Naive thymus-derived CD4-positive, alpha-beta T cell (primary cell): ENCODE data around the gene RNF4. TPM values are rescaled to one million over a fixed set of nuclear protein-coding genes. Genes with fewer than 3 reads are reported as not detected.
A peak's percentile ranks its signal among the peaks of the same experiment; 100 is the strongest.

Experiments used
- ATAC-seq: fragments of 150-1000 bp; cut with Tn5 transposase; 2 replicates; pipeline ENCODE4 v1.10.0; 2021; ENCODE audit warnings: mild to moderate bottlenecking, moderate library complexity
- CTCF ChIA-PET: fragments of 350-600 bp; sonication (Branson Sonifier 250); formaldehyde crosslinking; loops from one replicate; lab custom pipeline; 2021; ENCODE audit warnings: antibody characterized with exemption; lab: Charles Lee
- POLR2A ChIA-PET: fragments of 350-600 bp; sonication (Branson Sonifier 250); formaldehyde crosslinking; loops from one replicate; lab custom pipeline; 2021; ENCODE audit warnings: antibody characterized with exemption, inconsistent platforms; lab: Charles Lee
- DNase-seq, 9 donors: peaks; one replicate each; pipeline versions ENCODE4 v3.0.0 to v3.0.0-alpha.2; 2020 to 2022; ENCODE audit warnings: mixed read lengths in 1 of 9
- H3K27ac ChIP-seq: one replicate; pipeline ENCODE4 v1.7.0; 2013; ENCODE audit warnings: mild to moderate bottlenecking, low read depth, low read length, moderate library complexity
- H3K27me3 ChIP-seq, 2 donors: one replicate each; pipeline ENCODE4 v1.7.0; 2013; ENCODE audit warnings: low read length in 2 of 2, mild to moderate bottlenecking in 2 of 2, moderate library complexity in 2 of 2; ENCODE audit not compliant: control insufficient read depth in 2 of 2, insufficient read depth in 2 of 2
- H3K36me3 ChIP-seq, 3 experiments: 1 replicate in 2 of 3; 2 replicates in 1 of 3; pipeline ENCODE4 v1.7.0; 2013; ENCODE audit warnings: low read length in 3 of 3, mild to moderate bottlenecking in 3 of 3, moderate library complexity in 1 of 3; ENCODE audit not compliant: insufficient read depth in 3 of 3, control insufficient read depth in 2 of 3
- H3K4me1 ChIP-seq, 2 donors: one replicate each; pipeline ENCODE4 v1.7.0; 2013; ENCODE audit warnings: low read length in 2 of 2, mild to moderate bottlenecking in 2 of 2, moderate library complexity in 1 of 2; ENCODE audit not compliant: control insufficient read depth in 2 of 2, insufficient read depth in 2 of 2
- H3K4me3 ChIP-seq: 2 replicates; pipeline ENCODE4 v1.7.0; 2013; ENCODE audit warnings: mild to moderate bottlenecking, low read length
- H3K9me3 ChIP-seq, 3 experiments: 1 replicate in 2 of 3; 2 replicates in 1 of 3; pipeline ENCODE4 v1.7.0; 2013; ENCODE audit warnings: low read length in 3 of 3; ENCODE audit not compliant: control insufficient read depth in 2 of 3
- H3K27ac Mint-ChIP-seq, 9 donors: one replicate each; pipeline ENCODE4 v1.8.0; 2020 to 2022; ENCODE audit warnings: mixed read lengths in 9 of 9, mild to moderate bottlenecking in 8 of 9, moderate library complexity in 5 of 9, inconsistent platforms in 2 of 9
- H3K27me3 Mint-ChIP-seq, 5 donors: one replicate each; pipeline ENCODE4 v1.8.0; 2021 to 2022; ENCODE audit warnings: mixed read lengths in 5 of 5, mild to moderate bottlenecking in 1 of 5
- H3K36me3 Mint-ChIP-seq, 5 donors: one replicate each; pipeline ENCODE4 v1.8.0; 2020 to 2022; ENCODE audit warnings: mixed read lengths in 5 of 5, mild to moderate bottlenecking in 3 of 5, inconsistent platforms in 1 of 5
- H3K4me1 Mint-ChIP-seq, 7 donors: one replicate each; pipeline ENCODE4 v1.8.0; 2020 to 2022; ENCODE audit warnings: mixed read lengths in 7 of 7, mild to moderate bottlenecking in 3 of 7, inconsistent platforms in 1 of 7
- H3K4me3 Mint-ChIP-seq, 10 donors: one replicate each; pipeline ENCODE4 v1.8.0; 2020 to 2022; ENCODE audit warnings: mild to moderate bottlenecking in 10 of 10, mixed read lengths in 10 of 10, moderate library complexity in 6 of 10, inconsistent platforms in 2 of 10
- H3K9me3 Mint-ChIP-seq, 11 donors: one replicate each; pipeline ENCODE4 v1.8.0; 2020 to 2022; ENCODE audit warnings: mixed read lengths in 11 of 11, mild to moderate bottlenecking in 4 of 11, inconsistent platforms in 1 of 11, moderate library complexity in 1 of 11
- intact Hi-C, 2 donors: fragments of 100-400 bp; cut with micrococcal nuclease; formaldehyde crosslinking; loops; one replicate each; pipeline ENCODE4 v1.15.1; 2023
- polyA plus RNA-seq, 2 donors: library from polyadenylated mRNA; unstranded; fragments of 300-500 nt; fragmentation: Illumina TruSeq; gene quantifications; one replicate each; pipeline ENCODE4 v1.2.3, GENCODE V29; 2021
- total RNA-seq, 6 experiments: library from RNA in 5 of 6; stranded (reverse) in 5 of 6; gene quantifications; 1 replicate in 5 of 6; 2 replicates in 1 of 6; pipeline ENCODE4 v1.2.3 and lab custom pipeline; 2021 to 2026

Gene RNF4
- total and polyA plus RNA-seq, 7 experiments from 2014 or later = 69.4 to 101 (median 91.8) TPM

DNA sequence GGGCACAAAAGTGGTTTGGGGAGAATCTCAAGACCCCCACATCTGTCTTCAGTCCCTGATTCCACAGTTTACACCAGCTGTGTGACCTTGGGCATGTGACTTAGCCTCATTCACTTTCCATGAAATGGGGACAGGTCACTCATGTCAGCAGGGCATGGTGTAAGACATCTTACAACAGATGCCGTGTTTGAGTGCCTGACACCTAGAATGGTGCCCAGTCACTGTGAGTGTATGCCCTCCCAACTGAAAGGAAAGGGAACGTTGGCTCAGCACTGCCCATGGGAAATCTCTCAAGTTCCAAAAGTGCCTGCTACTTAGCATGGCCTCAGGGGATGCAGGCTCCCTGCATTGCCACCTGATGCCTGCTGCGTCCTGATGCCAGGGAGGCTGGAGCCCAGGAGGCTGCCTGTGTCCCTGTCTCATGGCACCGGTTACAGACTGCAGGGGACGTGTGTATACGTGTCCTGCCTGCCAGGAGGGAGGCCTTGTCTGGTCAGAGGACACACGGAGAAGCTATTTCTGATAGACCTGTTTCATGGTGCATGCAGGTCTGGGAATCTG lies 32.2 kb downstream of the RNF4 start:
- POLR2A ChIA-PET = no interaction called here
- intact Hi-C loops = loop anchor here in 1 of 2 donors (5.0 kb wide), 1 partner anchor 34 kb away; the partner anchor contains the start of gene RNF4
- no peaks in the 10 kb centered on the region for H3K4me1 ChIP-seq
- H3K4me3 Mint-ChIP-seq = no peak overlapping the region
- DNase-seq (no peak), ATAC-seq (no peak)
- H3K27me3 Mint-ChIP-seq = no peaks in the 10 kb centered on the region
- CTCF ChIA-PET = no interaction called here
- H3K27ac ChIP-seq = no peak overlapping the region
- H3K27ac Mint-ChIP-seq = peak overlapping the region in 4 of 9 donors; percentile 19 to 74 (median 52)
- H3K36me3 Mint-ChIP-seq = peaks cover 3 to 38% (median 18%) of the 10 kb centered on the region in 5 donors
- H3K9me3 ChIP-seq = no peaks in the 10 kb centered on the region
- peaks cover 0 to 1% (median 0%) of the 10 kb centered on the region in 11 donors for H3K9me3 Mint-ChIP-seq
- H3K36me3 ChIP-seq = peaks cover 20 to 82% (median 22%) of the 10 kb centered on the region in 3 experiments
- H3K4me3 ChIP-seq = no peak overlapping the region
- no peaks in the 10 kb centered on the region for H3K27me3 ChIP-seq
- H3K4me1 Mint-ChIP-seq = peaks cover 4 to 13% (median 5%) of the 10 kb centered on the region in 7 donors

DNA sequence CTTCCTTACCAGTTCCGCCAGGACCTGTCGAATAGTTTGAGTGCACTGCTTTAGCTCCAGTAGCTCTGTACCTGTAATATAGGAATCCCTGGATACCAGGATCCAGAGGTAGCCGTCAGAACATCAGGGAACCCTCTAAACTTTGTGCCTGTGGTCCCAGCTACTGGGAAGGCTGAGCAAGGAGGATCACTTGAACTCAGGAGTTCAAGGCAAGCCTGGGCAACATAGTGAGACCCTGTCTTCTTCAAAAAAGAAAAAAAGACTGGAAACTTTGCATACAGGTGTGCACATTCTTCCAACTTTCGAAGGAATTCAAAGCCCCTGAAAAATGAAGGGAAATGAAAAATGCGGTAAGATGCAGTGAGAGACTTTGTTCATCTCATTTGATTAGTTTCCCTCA lies 34.9 kb downstream of the RNF4 start:
- H3K27me3 Mint-ChIP-seq = no peaks in the 10 kb centered on the region
- Histone ChIP-seq H3K36me3 (peaks cover 7 to 77% (median 8%) of the 10 kb centered on the region in 3 experiments), H3K27ac (no peak overlapping the region), H3K4me3 (no peak overlapping the region), H3K27me3 (no peaks in the 10 kb centered on the region), H3K9me3 (no peaks in the 10 kb centered on the region), H3K4me1 (no peaks in the 10 kb centered on the region)
- ChIA-PET POLR2A (interaction anchor here (0.8 kb wide), 1 partner anchor 35 kb away, joined by 3 read pairs; the partner anchor contains the start of gene RNF4), CTCF (no interaction called here)
- DNase-seq (no peak), ATAC-seq (no peak)
- peaks cover 0 to 23% (median 10%) of the 10 kb centered on the region in 7 donors for H3K4me1 Mint-ChIP-seq
- peaks cover 0 to 1% (median 0%) of the 10 kb centered on the region in 11 donors for H3K9me3 Mint-ChIP-seq
- intact Hi-C loops = loop anchor here in 1 of 2 donors (5.0 kb wide), 1 partner anchor 37 kb away; the partner anchor contains the start of gene RNF4
- H3K27ac Mint-ChIP-seq = peak overlapping the region in 3 of 9 donors; percentile 10 to 67 (median 62)
- peaks cover 3 to 36% (median 13%) of the 10 kb centered on the region in 5 donors for H3K36me3 Mint-ChIP-seq
- no peak overlapping the region for H3K4me3 Mint-ChIP-seq

DNA sequence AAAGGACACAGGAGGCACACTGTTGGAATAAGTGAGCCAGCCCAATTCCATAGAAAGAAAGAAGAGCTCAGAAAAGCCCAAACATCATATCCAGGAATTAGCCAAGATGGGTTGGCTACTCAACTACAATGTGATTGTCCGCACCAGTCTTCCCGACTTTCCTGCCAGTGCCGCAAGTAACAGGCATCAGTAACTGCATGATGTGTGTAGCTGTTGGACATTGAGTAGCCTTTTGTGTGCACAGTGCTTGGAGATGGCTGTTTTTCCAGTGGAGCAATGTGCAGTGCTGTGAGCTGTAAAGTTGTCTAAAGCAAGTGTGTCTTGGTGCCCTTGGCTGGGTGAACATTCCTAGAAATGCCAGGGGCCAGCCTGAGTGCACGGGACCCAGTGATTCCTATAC lies 38.4 kb downstream of the RNF4 start:
- Histone ChIP-seq H3K27me3 (no peaks in the 10 kb centered on the region), H3K27ac (no peak overlapping the region), H3K9me3 (no peaks in the 10 kb centered on the region), H3K36me3 (peaks cover 0 to 71% (median 14%) of the 10 kb centered on the region in 3 experiments), H3K4me1 (peaks cover 0 to 13% of the 10 kb centered on the region in 2 donors), H3K4me3 (no peak overlapping the region)
- Mint-ChIP-seq H3K36me3 (peaks cover 0 to 33% (median 6%) of the 10 kb centered on the region in 5 donors), H3K4me1 (peaks cover 0 to 19% (median 7%) of the 10 kb centered on the region in 7 donors), H3K27me3 (no peaks in the 10 kb centered on the region), H3K9me3 (no peaks in the 10 kb centered on the region), H3K4me3 (no peak overlapping the region), H3K27ac (peak overlapping the region in 2 of 9 donors; percentile 28 to 82)
- no peak for ATAC-seq
- intact Hi-C loops = no loop called here
- CTCF ChIA-PET = no interaction called here
- DNase-seq = no peak
- POLR2A ChIA-PET = interaction anchor here (0.6 kb wide), 1 partner anchor 19 kb away, joined by 4 read pairs; no protein-coding TSS in a partner anchor

DNA sequence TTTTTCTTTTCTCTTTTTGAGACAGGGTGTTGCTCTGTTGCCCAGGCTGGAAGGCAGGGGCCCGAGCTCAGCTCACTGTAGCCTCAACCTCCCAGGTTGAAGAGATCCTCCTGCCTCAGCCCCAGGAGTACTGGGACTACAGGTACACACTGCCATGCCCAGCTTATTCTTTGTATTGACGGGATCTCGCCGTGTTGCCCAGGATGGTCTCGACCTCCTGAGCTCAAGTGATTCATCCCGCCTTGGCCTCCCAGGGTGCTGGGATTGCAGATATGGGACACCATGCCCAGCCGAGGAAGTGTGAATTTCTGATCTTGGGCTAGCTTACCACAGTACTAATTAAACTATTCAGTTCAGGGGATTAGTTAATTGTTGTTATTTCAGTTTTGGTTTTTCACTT lies 38.9 kb downstream of the RNF4 start:
- POLR2A ChIA-PET = interaction anchor here (0.6 to 0.8 kb wide), 4 partner anchors 12 to 874 kb away, joined by 3 to 4 read pairs (median 4); no protein-coding TSS in a partner anchor
- H3K9me3 Mint-ChIP-seq = no peaks in the 10 kb centered on the region
- no peak overlapping the region for H3K27ac Mint-ChIP-seq

DNA sequence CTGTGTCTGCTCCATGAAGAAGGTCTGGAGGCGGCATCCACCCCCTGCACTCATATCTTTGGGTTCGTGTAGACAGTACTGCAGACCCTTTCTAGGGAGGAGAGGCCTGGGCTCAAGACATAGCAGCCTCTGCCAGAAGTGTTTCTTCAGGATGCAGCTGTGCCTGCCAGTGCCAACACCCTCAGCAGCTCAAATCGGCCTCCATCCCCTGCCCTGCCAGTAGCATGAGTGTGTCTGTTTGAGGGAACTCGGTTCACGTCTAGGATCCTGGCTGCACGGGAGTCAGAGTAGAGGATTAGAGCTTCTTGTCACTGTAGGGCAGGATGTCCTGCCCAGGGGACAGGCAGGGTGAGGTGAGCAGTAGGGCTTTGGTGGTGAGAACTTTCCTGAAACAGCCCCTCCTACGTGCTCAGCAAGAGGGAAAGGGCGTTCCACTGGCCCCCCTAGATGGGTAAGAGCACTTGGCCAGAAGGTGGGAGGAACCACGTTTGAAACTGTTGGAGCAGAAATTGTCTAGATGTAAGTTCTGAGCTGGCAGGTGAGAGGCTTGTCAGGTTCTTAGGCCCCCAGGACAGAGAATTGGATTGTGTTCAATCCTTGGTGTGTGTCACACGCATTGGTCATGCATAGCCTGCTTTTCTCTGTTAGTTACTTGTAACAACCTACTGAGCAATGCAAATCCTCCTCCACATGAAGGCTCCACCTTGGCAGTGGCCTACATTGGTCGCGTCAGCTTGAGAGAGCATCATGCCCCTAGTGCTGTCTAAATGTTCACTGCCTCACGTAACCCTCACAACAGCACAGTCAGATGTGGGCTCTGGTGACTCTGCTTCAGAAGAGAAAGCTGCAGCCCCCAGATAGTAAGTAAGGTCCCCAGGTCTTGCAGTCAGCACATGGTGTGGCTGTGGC lies 41.7 kb downstream of the RNF4 start:
- Histone ChIP-seq H3K27ac (no peak overlapping the region), H3K36me3 (peaks cover 11 to 84% (median 25%) of the 10 kb centered on the region in 3 experiments), H3K4me3 (no peak overlapping the region), H3K9me3 (no peaks in the 10 kb centered on the region), H3K27me3 (no peaks in the 10 kb centered on the region), H3K4me1 (peaks cover 0 to 13% of the 10 kb centered on the region in 2 donors)
- no peaks in the 10 kb centered on the region for H3K9me3 Mint-ChIP-seq
- peak overlapping the region in 6 of 9 donors; percentile 14 to 75 (median 40) for H3K27ac Mint-ChIP-seq
- no peak overlapping the region for H3K4me3 Mint-ChIP-seq
- ChIA-PET POLR2A (no interaction called here), CTCF (no interaction called here)
- ATAC-seq (no peak), DNase-seq (no peak)
- intact Hi-C loops = no loop called here
- peaks cover 0 to 15% (median 5%) of the 10 kb centered on the region in 7 donors for H3K4me1 Mint-ChIP-seq
- H3K36me3 Mint-ChIP-seq = peaks cover 3 to 44% (median 12%) of the 10 kb centered on the region in 5 donors
- H3K27me3 Mint-ChIP-seq = no peaks in the 10 kb centered on the region

More for the DNA sequence above, 38.9 kb downstream of the RNF4 start:
- peaks cover 0 to 33% (median 6%) of the 10 kb centered on the region in 5 donors for H3K36me3 Mint-ChIP-seq
- CTCF ChIA-PET = no interaction called here
- H3K4me1 Mint-ChIP-seq = peaks cover 0 to 19% (median 7%) of the 10 kb centered on the region in 7 donors
- H3K27me3 Mint-ChIP-seq = no peaks in the 10 kb centered on the region
- Histone ChIP-seq H3K27ac (no peak overlapping the region), H3K9me3 (no peaks in the 10 kb centered on the region), H3K4me3 (no peak overlapping the region), H3K27me3 (no peaks in the 10 kb centered on the region), H3K36me3 (peaks cover 4 to 74% (median 17%) of the 10 kb centered on the region in 3 experiments), H3K4me1 (peaks cover 0 to 13% of the 10 kb centered on the region in 2 donors)
- H3K4me3 Mint-ChIP-seq = no peak overlapping the region
- DNase-seq (no peak), ATAC-seq (no peak)
- intact Hi-C loops = no loop called here

DNA sequence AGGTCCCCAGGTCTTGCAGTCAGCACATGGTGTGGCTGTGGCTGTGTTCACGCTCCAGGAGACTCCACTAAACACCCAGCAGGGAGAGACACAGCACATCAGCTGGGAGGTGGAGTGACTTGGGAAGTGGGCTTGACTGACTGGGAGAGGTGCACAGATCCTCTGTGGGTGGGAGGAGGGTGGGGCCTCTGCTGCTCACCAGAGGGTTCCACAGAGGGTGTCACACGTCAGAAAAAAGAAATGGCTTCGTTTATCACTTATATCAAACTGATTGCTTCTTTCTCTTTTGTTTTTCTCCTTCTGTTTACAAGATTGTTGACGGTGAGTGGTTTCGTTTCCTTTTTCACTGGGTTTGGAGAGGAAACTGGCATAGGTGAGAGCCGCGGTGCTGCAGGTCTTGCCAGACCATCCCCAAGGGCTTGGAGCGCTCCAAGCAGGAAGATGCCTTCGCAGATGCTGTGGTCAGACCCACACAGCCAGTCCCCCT lies 42.8 kb downstream of the RNF4 start:
- H3K36me3 ChIP-seq = peaks cover 11 to 82% (median 25%) of the 10 kb centered on the region in 3 experiments
- ChIA-PET POLR2A (no interaction called here), CTCF (interaction anchor here (0.6 kb wide), 1 partner anchor 368 kb away, joined by 3 read pairs; no protein-coding TSS in a partner anchor)
- peaks cover 0 to 15% (median 4%) of the 10 kb centered on the region in 7 donors for H3K4me1 Mint-ChIP-seq
- intact Hi-C loops = no loop called here
- H3K36me3 Mint-ChIP-seq = peaks cover 3 to 49% (median 12%) of the 10 kb centered on the region in 5 donors
- ATAC-seq (peak; percentile 28), DNase-seq (no peak)
- no peak overlapping the region for H3K4me3 ChIP-seq
- H3K27ac ChIP-seq = no peak overlapping the region
- H3K27me3 Mint-ChIP-seq = no peaks in the 10 kb centered on the region
- H3K27me3 ChIP-seq = no peaks in the 10 kb centered on the region
- peak overlapping the region in 6 of 9 donors; percentile 2 to 88 (median 44) for H3K27ac Mint-ChIP-seq
- H3K9me3 Mint-ChIP-seq = no peaks in the 10 kb centered on the region
- no peak overlapping the region for H3K4me3 Mint-ChIP-seq
- H3K9me3 ChIP-seq = no peaks in the 10 kb centered on the region
- peaks cover 0 to 13% of the 10 kb centered on the region in 2 donors for H3K4me1 ChIP-seq
